Gastroesophageal sphincter (tissue), 3 donors: ENCODE results near the gene GNG8.

Experiments used
- POLR2A ChIP-seq, 2 donors: fragments of 450-650 bp; IDR thresholded peaks; one replicate each; pipeline ENCODE4 v1.6.1; 2017; ENCODE audit warnings: antibody characterized with exemption in 2 of 2, mild to moderate bottlenecking in 2 of 2, moderate library complexity in 1 of 2
- TF ChIP-seq, protein P1 (sequence below), 4 experiments: fragments of 200-600 bp in 2 of 4; fragments of 450-650 bp in 2 of 4; sonication (generic) in 1 of 4; IDR thresholded peaks; one replicate each; pipeline ENCODE4 v1.5.1; 2017 to 2019; ENCODE audit warnings: antibody characterized with exemption in 4 of 4, mild to moderate bottlenecking in 2 of 4, moderate library complexity in 2 of 4

GRCh38 chr19:46606019-46606418, 30.0 kb downstream of the GNG8 start:
- TF ChIP-seq, protein P1, sequence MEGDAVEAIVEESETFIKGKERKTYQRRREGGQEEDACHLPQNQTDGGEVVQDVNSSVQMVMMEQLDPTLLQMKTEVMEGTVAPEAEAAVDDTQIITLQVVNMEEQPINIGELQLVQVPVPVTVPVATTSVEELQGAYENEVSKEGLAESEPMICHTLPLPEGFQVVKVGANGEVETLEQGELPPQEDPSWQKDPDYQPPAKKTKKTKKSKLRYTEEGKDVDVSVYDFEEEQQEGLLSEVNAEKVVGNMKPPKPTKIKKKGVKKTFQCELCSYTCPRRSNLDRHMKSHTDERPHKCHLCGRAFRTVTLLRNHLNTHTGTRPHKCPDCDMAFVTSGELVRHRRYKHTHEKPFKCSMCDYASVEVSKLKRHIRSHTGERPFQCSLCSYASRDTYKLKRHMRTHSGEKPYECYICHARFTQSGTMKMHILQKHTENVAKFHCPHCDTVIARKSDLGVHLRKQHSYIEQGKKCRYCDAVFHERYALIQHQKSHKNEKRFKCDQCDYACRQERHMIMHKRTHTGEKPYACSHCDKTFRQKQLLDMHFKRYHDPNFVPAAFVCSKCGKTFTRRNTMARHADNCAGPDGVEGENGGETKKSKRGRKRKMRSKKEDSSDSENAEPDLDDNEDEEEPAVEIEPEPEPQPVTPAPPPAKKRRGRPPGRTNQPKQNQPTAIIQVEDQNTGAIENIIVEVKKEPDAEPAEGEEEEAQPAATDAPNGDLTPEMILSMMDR (IDR thresholded peaks at IDR 0.05) = no peak
- TF ChIP-seq POLR2A (IDR thresholded peaks at IDR 0.05) = no peak
